GM19035 (cell line): Measurements from ENCODE around the gene TFPI.
"Not testable (repeated sequence)": the region's sequence is repeated elsewhere in the genome, so short reads cannot be mapped to it uniquely, and the experiment has no call there.

ENCODE experiments used
- ATAC-seq: cut with Tn5 transposase; IDR thresholded peaks from one replicate; pipeline ENCODE4 v1.9.1; 2021; ENCODE audit not compliant: unreplicated experiment

TFPI gene

GRCh38 chr2:187554011-187554703, at the start of gene TFPI:
TSS of gene TFPI (minus strand) at chr2:187554435. CDS start at chr2:187503768, 50,667 bp downstream.
- ATAC-seq, result no peak

DNA sequence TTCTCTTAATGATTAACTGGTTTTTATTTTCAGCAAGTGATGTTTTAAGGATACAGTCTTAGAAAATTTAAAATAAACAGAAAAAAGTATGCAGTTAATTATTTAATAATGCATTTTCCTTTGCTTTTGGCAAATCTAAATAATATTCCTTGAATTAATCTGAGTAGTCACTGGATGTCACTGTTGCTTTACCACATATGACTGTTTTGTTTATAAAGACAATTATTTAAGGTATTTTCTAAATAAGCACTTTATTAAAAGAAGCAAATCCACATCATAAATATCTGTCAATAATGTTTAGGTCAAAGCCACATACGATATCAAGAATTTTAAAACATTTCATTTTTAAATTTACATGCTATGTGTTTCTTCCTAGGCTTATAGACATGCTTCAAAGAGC, 40.6 kb upstream of the TFPI start:
- ATAC-seq, result no peak

DNA sequence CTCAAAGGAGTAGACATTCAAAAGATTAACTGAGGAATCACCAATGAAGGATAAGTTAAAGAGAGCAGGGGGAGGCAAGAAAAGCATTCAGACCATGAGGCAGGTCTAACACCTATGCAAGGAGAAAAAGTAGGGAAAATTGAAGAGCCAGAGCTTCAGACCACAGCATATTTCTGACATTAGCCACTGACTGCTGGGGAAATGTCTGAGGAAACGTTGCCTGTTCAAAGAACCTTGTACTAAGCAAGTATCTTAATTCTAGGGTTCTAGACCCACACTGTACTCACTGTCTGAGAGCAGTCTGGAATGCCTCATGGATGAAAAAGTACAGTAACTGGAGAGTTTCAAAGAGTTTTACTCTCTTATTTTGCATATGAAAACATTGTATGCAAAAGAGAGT, 39.5 kb upstream of the TFPI start:
- ATAC-seq, result no peak

- no peak for ATAC-seq
Measured at GRCh38 chr2:187593098-187593497, 38.9 kb upstream of the TFPI start.

DNA sequence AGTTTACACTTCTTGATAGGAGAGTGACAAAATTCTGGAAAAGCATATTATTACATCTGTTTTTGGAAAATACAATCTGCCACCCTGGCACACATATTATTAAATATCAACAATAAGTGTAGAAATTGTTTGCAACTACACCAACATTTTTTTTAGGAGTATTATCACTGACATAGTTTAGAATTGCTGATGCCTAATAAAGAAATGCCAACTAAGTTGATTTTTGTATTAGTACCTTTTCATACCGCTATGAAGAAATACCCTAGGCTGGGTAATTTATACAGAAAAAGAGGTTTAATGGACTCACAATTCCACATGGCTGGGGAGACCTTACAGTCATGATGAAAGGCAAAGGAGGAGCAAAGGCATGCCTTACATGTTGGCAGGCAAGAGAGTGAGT, 35.9 kb upstream of the TFPI start:
- no peak for ATAC-seq

GRCh38 chr2:187586011-187586641, 31.9 kb upstream of the TFPI start:
- ATAC-seq, result no peak

DNA sequence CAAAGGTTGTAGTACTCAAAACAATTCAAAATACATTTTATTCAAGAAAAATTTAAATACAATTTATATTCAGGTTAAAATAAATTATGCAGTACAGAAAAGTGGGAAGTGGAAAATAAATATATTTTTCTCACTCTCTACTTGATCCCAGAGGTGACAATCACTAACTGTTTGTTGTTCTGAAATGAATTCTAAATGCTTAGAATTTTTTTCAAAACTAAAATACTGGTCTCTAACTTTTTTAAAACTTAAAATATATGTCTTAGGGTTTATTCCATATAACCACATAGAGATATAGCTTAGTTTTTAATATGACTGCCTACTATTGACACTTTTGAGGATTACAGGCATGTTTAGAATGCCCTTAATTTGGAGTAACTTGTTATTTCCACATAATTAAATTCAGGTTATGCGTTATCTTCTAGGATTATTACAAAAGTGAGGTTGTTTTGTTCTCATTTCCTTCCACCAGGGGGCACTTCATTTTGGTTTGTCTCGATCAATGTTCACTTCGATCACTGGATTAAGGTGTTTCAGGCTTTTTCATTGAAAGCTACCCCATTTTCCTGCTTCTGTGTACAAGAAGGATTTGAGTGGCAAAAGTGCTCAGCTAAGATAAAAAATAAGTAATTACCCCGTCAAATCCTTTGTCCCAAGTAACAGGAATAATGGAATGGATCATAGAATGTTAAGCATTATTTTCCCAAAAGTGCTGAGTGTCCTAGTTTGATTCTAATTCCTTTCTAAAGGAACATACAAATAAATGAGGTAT, 27.1 kb upstream of the TFPI start:
- peak; percentile 62 for ATAC-seq

- ATAC-seq, result peak; percentile 61
Measured at GRCh38 chr2:187580462-187581124, 26.4 kb upstream of the TFPI start.

- no peak for ATAC-seq
Measured at GRCh38 chr2:187577310-187577709, 23.1 kb upstream of the TFPI start.

DNA sequence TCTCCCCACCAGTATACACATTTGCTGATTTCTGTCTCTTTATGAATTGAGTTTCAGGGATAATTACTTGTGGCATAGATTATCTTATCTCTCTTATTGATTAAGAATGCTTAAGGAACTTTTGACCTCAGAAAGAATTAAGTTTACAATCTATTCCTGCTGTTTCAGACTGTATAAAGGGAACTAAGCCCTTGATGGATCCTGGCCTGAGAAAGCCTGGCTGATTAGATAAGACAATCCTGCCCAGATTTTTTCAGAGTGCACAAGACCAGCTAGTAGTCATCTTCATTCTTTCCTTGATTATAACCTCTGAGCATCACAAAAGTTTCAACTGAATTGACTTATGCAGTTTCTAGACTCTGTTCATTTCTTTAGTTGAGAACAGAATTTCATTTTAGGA, 22.7 kb upstream of the TFPI start:
- ATAC-seq, result no peak

GRCh38 chr2:187575751-187576067, 21.5 kb upstream of the TFPI start:
- no peak for ATAC-seq

- ATAC-seq, result no peak
Measured at GRCh38 chr2:187574969-187575750, 20.9 kb upstream of the TFPI start.

DNA sequence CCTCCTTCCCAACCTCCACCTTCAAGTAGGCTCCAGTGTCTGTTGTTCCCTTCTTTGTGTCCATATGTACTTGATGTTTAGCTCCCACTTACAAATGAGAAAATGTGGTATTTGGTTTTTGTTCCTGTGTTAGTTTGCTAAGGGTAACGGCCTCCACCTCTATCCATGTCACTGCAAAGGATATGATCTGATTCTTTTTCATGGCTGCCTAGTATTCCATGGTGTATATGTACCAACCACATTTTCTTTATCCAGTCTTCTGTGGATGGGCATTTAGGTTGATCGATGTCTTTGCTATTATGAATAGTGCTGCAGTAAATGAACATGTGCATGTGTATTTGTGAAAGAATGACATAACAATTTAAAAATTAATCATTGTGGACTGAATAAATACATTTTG, 19.5 kb upstream of the TFPI start:
- no peak for ATAC-seq

- not testable (repeated sequence) for ATAC-seq
Measured at GRCh38 chr2:187571996-187572395, 17.8 kb upstream of the TFPI start.

DNA sequence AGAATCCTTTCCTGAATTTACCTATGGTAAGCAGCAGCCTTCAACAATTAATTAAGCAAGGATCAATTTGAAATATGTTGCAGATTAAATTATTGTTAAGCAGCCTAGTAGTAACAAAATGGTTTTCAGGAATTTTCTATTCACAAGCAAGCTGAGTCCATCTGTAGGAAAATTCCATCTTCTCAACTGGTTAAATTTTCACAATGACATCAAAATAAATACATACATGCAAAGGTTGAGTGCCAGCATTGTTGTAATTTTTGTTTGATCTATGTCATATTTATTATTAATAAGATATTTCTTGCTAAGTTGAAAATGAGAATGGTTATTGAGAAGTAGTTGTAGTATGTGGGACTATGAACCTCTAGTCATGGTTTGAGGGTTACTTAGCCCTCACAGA, 15.3 kb upstream of the TFPI start:
- no peak for ATAC-seq

- ATAC-seq, result no peak
Measured at GRCh38 chr2:187569042-187569441, 14.8 kb upstream of the TFPI start.

DNA sequence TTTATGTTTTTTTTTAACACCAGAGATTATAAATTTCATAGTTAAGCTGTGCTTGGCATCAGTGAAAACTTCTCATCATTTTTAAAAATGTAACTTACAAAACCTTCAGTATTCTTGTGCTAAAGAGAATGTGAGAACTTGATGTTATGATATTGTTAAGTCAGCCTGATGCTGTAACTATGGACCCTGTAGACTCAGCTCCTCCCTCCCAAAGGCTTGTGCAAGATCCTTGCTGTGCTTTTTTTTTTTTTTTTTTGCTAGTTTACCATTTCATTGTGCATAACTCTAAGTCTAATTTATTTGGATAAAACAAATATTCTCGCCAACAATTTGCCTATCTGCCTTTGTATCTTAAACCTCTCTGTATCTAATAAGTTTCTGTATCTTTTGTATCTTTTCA, 12.9 kb upstream of the TFPI start:
- ATAC-seq, result no peak

- no peak for ATAC-seq
Measured at GRCh38 chr2:187566712-187567111, 12.5 kb upstream of the TFPI start.

GRCh38 chr2:187566266-187566665, 12.0 kb upstream of the TFPI start:
- no peak for ATAC-seq

DNA sequence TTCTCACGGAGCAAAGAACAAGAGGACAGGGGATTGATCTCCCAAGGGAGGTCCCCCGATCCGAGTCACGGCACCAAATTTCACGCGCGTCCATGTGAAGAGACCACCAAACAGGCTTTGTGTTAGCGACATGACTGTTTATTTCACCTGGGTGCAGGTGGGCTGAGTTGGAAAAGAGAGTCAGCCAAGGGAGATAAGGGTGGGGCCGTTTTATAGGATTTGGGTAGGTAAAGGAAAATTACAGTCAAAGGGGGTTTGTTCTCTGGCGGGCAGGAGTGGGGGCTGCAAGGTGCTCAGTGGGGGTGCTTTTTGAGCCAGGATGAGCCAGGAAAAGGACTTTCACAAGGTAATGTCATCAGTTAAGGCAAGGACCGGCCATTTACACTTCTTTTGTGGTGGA, 11.4 kb upstream of the TFPI start:
- not testable (repeated sequence) for ATAC-seq

GRCh38 chr2:187556493-187556892, 2.3 kb upstream of the TFPI start:
- ATAC-seq, result not testable (repeated sequence)
